GM11168 (cell line): ENCODE results near the gene TREML4.

ENCODE experiments used
- in situ Hi-C: fragments of 300-500 bp; cut with MboI; formaldehyde crosslinking; loops from one replicate; pipeline ENCODE4 v1.12.0; 2022; ENCODE audit warnings: low sequenced_read_pairs; ENCODE audit not compliant: unreplicated experiment

The TREML4 gene

GRCh38 chr6:41278699-41279405 is 50.7 kb downstream of the TREML4 start:
- in situ Hi-C loops, result no loop called here

GRCh38 chr6:41280381-41281057 is 52.4 kb downstream of the TREML4 start:
- in situ Hi-C loops, result no loop called here

- in situ Hi-C loops, result no loop called here
Measured at GRCh38 chr6:41283600-41283999, 55.5 kb downstream of the TREML4 start.

GRCh38 chr6:41284726-41285125 is 56.6 kb downstream of the TREML4 start:
- in situ Hi-C loops, result no loop called here

GRCh38 chr6:41286544-41287346 is 58.6 kb downstream of the TREML4 start, which contains the start of gene TREM1:
TSS of gene TREM1 (minus strand) at chr6:41286682. CDS start at chr6:41286655, 27 bp downstream.
- in situ Hi-C loops, result no loop called here

GRCh38 chr6:41288030-41288753 is 60.0 kb downstream of the TREML4 start:
- in situ Hi-C loops, result no loop called here
